HG02938 (cell line): ENCODE data around the gene SNAI1.
"Not testable (repeated sequence)": the region's sequence is repeated elsewhere in the genome, so short reads cannot be mapped to it uniquely, and the experiment has no call there.

Source experiments
- ATAC-seq: cut with Tn5 transposase; IDR thresholded peaks from one replicate; pipeline ENCODE4 v1.9.1; 2021; ENCODE audit warnings: mild to moderate bottlenecking, moderate library complexity; ENCODE audit not compliant: unreplicated experiment

Gene SNAI1

DNA sequence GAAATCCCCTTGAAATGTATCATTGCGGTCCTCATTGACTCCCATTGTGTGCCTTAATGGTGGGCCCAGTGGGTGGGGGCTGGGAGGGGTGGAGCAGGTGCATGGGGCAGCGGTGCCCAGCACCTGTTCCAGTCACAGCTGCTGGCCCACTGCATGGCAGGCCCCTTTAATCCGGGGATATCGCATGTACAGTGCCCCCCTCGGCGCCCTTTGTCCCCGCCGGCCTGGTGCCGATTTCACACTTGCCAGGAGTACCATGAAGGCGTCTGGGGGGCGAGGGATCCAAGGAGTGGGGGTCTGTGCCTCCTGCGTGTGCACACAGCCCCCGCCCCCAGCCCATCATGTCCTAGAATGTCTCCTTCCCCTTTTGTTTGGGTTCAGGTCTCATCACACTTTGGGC is 2.8 kb downstream of the SNAI1 start:
- ATAC-seq, result no peak

DNA sequence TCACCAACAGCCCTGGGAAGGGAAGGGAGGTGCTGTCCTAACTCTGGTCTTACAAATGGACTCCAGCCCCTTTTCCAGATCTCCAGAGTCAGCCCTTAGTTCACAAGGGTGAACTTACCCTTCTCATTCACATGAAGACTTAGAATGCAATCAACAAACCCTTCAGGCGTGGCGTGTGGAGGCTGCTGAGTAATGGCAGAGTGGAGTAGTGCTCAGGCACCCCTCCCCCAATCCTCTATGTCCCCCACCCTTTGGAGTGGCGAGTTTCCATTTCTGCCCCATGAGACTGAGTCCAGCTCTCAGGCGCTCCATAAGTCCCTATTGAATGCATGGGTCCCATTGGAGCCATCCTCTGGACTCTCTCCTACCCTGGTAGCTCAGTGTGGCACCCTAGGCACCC is 3.3 kb downstream of the SNAI1 start:
- ATAC-seq, result no peak

DNA sequence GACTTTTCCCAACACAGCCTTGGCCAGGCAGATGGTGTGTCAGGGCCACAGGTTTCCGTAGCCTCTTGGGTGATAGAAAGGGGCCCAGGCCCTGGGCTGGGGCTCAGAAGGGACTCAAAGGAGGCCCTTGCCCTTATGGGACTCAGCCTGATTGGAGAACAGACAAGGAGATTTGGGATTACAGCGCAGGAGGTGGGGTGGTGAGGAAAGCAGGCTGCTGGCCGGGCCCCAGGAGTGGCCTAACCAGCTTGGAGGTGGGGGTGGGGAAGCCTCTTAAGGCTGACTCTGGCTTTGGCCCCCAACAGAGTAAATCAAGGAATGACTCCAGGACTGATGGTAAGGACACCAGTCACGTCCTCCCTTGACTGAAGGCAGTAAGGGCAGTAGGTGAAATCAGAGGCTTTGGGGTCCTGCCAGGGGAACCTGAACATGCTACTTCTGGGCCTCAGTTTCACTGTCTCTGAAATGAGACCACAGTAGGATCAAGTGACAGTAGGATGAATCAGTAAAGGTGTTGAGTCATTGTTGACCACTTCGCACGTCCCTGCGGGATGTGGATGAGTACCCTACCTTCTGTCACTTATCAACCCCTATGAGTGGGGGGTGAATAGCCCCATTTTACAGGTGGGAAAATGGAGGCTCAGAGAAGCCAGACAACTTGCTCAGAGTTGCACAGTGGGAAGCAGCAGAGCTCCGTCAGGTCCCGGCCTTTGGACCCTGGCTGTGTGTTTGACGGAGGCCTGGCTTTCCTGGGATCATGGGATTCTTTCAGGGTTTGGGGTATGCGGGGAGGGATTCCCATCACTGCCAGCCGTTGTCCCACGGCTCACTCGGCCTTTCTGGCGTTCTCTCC is 4.5 kb downstream of the SNAI1 start:
- no peak for ATAC-seq

DNA sequence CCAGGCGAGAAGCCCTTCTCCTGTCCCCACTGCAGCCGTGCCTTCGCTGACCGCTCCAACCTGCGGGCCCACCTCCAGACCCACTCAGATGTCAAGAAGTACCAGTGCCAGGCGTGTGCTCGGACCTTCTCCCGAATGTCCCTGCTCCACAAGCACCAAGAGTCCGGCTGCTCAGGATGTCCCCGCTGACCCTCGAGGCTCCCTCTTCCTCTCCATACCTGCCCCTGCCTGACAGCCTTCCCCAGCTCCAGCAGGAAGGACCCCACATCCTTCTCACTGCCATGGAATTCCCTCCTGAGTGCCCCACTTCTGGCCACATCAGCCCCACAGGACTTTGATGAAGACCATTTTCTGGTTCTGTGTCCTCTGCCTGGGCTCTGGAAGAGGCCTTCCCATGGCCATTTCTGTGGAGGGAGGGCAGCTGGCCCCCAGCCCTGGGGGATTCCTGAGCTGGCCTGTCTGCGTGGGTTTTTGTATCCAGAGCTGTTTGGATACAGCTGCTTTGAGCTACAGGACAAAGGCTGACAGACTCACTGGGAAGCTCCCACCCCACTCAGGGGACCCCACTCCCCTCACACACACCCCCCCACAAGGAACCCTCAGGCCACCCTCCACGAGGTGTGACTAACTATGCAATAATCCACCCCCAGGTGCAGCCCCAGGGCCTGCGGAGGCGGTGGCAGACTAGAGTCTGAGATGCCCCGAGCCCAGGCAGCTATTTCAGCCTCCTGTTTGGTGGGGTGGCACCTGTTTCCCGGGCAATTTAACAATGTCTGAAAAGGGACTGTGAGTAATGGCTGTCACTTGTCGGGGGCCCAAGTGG is 5.3 kb downstream of the SNAI1 start:
- ATAC-seq, result no peak

DNA sequence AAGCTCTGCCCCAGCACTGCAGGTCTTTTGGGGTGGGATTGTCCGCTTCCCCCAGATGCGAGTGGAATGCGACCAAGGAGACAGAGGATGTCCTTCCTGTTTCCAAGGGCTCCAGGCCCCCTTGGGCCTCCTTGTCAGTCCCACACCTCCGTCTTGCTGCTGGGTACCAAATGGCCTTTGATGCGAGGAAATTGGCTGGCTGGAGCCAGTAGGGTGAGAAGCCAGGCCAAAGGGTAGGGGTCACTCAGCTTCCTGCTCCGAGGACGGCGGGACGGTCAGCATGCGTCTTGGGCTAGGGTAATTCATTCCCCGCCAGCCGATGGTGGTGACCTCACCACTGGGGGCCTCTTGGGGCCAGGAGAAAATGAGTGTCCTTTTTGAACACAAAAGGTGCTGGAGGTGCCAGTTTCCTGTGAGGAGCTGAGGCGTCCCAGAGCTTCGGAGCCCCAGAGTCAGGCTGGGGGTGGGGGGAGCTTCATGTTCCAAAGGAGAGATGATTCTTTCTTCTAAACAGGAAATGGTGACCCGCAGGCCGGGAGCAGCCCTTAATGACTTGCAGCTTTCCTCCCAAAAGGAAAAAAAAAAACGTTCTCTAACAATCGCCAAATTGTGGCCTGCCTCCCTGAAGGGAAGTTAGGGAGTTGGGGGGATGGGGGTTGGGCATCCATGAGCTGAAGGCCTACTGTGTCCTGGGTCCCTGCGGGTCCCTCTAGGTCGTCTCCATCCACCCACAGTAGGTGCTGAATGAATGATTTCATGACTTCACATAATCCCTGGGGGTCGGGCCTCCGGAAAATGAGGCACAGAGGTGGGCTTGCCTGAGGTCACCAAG is 6.7 kb downstream of the SNAI1 start:
- no peak for ATAC-seq

DNA sequence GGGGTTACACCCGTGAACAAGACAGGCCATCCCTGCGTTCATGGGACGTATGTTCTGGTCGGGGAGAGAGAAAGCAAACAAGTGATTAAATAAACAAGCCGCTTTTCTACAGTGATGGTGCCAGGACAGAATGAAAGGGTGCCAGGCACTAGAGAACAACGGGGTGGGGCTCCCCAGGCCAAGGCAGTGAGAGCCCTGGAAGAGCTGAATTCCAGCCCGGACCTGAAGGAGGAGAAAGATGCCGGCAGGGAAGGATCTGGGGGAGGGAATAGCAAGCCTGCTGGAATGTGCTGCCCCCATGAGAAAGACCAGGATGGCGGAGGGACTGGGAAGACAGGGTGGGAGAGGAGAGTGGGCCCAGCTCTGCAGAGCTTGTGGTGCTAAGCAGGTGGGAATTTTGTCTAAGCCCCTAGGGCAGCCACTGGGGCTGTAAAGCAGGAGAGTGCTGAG is 7.5 kb downstream of the SNAI1 start:
- ATAC-seq, result no peak

DNA sequence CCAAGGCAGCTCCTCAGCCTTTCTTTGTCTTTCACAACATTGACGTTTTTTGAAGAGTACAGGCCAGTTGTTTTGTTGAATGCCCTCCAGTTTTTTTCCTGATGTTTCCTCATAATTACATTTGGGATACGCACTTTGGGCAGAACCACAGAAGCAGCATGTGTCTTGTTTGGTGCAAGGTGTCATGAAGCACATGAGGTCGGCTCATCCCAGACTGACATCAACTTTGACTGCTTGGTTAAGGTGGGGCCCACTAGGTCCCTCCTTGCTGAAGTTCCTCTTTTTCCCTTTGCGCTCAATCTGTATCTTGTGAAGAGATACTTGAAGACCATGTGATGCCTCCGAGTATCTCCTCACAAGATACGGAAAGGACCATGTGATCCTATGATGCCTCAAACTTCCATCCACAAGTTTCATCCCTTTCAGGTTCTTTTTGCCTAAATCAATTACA is 10.5 kb downstream of the SNAI1 start:
- ATAC-seq, result no peak

DNA sequence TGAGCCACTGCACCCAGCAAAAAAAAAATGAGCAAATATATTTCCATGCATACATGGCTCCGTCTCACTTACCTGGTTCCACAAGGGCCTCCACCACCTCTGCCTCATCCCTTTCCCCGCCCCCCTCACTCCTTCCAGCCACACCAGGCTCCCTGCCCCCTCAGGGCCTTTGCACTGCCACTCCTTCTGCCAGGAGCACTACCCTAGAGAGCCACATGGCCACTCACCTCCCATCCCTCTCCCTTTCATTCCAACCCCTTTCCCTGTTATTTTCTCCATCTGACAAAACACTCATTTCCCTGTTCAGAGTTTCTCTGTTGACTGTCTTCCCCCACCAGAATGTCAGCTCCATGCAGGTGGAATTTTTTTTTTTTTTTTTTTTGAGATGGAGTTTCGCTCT is 12.8 kb downstream of the SNAI1 start:
- ATAC-seq, result no peak

DNA sequence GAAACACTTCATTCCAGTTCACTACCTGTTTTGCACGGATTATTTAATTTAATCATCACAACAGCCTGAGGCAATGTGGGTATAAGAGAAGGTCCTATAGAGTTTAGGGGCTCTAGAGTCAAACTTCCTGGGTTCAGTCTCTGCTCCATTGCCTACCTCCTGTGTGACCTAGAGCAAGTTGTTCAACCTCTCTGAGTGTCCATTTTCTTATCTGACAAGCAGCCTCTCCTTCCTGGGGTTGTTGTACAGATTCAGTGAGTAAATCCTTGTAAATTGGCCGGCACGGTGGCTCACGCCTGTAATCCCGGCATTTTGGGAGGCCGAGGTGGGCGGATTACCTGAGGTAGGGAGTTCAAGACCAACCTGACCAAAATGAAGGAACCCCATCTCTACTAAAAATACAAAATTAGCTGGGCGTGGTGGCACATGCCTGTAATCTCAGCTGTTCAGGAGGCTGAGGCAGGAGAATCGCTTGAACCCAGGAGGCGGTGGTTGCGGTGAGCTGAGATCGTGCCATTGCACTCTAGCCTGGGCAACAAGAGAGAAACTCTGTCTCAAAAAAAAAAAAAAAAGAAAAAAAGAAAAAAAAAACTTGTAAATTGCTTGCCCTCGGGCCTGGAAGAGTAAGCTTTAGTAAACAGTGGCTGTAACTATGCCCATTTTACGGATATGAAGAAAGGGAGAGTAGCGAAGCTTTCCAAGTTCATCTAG is 15.9 kb downstream of the SNAI1 start:
- ATAC-seq, result not testable (repeated sequence)

DNA sequence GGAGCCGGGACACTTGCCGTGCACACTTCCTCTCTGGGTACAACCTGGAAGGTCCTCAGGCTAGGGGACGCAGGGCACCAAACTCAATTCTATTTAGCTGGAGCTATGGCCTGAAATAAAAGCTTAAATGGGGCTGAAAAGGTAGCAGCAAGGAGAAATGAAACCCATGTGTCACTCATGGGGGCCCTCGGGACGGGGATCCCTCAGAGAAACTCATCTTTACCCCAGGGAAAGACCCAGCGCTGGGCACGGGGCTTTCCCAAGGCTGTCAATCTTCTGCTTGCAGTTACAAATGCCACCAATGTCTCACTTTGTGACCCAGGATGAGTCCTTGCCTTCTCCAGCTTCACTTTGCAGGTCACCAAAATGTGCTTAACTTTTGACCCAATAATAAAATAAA is 16.5 kb downstream of the SNAI1 start:
- no peak for ATAC-seq

DNA sequence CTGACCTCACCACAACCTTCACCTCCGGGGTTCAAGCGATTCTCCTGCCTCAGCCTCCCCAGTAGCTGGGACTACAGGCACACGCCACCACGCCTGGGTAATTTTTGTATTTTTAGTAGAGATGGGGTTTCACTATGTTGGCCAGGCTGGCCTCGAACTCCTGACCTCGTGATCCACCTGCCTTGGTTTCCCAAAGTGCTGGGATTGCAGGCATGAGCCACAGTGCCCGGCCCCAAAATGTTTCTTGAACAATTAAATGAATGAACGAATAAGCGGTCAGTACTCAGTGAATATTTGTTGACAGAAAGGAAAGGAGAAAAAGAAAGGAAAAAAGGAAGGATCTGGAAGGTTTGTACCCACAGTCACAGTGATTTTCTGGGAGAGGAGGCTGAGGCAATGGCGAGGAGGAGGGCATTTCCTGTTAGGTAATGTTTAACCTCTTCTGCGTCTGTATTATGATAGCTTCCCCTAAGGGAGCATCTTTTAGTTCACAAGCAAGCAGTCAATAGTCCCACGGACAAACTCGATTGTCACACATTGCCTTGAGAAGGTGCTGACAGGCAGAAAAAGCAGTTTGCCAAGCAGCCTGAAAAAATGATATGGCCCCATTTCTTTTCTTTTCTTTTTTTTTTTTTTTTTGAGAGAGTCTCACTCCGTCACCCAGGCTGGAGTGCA is 17.9 kb downstream of the SNAI1 start:
- not testable (repeated sequence) for ATAC-seq

DNA sequence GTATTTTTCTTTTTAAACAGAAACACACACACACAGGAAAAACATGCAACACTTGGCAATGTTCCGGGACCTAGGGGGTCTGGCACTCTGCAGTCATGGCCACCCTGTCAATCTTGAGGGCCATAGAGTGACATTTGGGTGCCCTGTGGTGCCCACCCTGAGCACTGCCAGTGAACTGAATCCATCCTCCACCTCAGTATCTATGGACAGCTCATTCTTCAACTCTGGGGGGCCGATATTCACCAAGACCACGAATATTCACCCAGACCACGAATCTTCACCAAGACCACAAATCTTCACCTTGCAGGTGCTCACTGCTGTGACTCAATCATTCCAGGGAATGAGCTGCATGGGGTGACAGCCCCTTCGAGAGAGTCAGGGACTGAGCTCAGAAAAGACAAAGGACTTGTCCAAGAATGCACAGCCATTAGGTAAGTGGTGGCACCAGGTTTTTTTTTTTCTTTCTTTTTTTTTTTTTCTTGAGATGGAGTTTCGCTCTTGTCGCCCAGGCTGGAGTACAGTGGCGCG is 19.1 kb downstream of the SNAI1 start:
- ATAC-seq, result no peak

DNA sequence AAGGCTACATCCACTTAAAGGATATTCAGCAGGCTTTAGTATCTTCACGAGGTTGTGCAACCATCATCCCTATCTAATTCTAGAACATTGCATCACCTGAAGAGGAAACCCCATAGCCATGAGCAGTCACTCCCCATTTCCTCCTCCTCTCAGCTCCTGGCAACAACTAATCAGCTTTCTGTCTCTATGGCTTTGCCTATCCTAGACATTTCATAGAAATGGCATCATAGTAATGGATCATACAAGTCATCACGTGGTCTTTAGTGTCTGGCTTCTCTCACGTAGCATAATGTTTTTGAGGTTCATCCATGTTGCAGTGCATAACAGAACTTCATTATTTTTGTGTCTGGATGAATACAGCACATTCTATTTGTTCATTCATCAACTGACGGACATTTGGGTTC is 20.5 kb downstream of the SNAI1 start:
- no peak for ATAC-seq

DNA sequence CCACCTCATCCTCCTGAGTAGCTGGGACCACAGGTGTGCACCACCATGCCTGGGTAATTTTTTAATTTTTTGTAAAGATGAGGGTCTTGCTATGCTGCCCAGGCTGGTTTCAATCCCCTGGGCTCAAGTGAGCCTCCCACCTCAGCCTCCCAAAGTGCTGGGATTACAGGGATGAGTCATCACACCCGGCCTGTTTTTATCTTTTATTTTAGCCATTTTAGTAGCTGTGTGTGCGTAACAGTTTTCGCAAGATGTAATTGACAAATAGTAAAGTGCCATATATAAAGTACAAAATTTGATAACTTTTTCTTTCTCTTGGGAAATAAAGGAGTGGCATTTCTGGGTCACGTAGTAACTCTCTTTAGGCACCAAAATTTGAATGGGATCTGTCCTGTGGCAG is 21.4 kb downstream of the SNAI1 start:
- ATAC-seq, result no peak

DNA sequence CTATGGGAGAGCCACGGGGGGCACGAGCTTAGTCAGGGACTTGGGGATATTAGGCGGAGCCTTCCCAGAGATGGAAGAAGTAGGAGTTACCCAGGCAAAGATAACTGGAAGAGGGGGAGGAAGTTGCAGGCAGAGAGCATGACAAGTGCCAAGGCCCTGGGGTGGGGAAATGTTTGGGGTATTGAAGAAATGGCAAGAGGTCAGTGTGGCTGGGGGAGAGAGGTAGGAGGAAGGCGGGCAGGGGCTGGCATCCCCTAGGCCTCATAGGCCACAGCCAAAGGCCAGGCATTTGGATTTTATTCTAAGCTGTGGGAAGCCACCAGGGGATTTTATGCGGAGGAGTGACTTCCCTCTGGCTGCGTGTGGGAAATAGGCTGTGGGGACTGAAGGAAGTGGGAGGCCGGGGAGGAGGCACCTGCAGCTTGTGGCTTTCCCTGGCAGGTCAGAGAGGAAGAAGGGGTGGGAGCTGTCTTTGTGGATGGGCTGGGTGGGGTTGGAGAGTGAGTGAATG is 22.7 kb downstream of the SNAI1 start:
- no peak for ATAC-seq

DNA sequence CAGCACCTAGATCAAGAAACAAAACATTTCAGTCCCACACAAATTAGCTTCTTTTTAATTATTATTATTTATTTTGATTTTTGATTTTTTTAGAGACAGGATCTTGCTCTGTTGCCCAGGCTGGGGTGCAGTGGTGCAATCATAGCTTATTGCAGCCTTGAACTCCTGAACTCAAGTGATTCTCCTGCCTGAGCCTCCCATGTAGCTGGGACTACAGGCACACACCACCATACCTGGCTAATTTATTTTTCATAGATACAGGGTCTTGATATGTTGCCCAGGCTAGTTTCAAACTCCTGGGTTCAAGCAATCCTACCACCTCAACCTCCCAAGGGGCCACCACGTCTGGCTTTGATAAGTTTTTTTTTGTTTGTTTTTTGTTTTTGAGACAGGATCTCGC is 24.6 kb downstream of the SNAI1 start:
- no peak for ATAC-seq

DNA sequence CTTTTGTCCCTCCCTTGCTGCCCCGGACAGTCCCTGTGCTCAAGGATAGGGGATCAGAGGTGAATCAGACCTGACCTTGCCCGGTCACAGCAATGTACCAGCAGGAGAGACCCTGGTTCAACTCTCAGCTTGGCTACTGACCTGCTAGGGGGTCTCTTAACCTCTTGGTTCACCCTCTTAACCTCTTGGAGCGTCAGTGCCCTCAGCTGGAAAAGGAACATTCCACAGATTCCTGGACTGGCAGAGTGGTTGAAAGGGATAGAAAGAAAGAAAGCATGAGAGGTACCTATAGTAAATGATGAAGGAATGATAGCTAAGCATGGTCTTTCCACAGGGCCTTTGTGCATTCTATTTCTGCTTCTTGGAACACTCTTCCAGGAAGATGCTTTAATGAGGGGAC is 25.2 kb downstream of the SNAI1 start:
- ATAC-seq, result no peak

DNA sequence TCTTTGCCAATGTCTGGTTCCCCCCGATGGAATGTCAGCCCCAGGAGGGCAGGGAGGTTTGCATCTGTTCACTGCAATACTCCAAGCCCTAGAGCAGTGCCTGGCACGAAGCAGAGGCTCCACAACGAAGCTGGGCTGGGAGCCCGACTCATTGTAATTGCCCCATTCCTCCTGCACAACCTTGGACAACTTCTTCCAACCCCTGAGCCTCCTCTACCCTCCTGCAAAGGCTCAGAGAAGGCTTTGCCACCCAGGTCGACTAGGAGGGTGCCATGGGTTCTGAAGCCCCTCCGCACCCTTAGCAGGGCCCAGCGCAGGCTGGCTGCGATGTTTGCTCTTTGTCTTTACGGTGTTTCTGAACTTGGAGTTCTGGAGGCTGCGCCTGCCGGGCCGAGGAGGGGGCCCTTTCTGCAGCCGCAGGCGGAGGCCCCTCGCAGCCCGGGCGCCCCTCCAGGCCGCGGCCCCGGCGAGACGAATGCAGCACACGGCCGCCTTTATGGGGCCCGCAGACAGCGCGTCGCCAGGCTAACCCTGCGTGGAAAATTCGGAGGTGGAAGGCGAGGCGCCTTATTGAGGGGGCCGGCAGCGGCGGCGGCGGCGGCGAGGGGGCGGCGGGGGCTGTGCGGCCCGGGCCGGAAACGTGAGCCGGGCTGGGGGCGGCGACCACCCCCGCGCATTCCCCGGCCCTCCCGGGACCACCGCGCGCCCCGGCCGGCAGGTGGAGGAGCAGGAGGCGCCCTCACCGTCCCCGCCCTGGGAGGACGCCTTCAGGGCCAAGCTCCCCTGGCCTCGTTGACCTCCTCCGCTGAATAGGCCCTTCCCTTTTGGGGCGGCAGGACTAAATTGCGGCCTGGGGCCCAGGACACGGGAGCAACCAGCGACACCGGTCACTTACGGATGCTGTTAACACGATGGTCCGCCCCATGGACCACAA is 27.0 kb downstream of the SNAI1 start:
- ATAC-seq, result no peak
